Transverse colon (tissue), 4 donors: Measurements from ENCODE around the gene KIF1A.
"Not testable (repeated sequence)": the region's sequence is repeated elsewhere in the genome, so short reads cannot be mapped to it uniquely, and the experiment has no call there.

Experiments
- EP300 ChIP-seq: sonication (generic); formaldehyde crosslinking; IDR thresholded peaks from one replicate; pipeline ENCODE4 v1.6.1; 2017; ENCODE audit warnings: antibody characterized with exemption, low read depth
- POLR2A ChIP-seq: fragments of 450-650 bp; IDR thresholded peaks from one replicate; pipeline ENCODE4 v1.6.1; 2016; ENCODE audit warnings: antibody characterized with exemption, mild to moderate bottlenecking, moderate library complexity
- POLR2AphosphoS5 ChIP-seq, 3 donors: sonication (generic); formaldehyde crosslinking; IDR thresholded peaks; one replicate each; pipeline ENCODE4 v1.6.1; 2016; ENCODE audit warnings: antibody characterized with exemption in 3 of 3
- TF ChIP-seq, protein P1 (sequence below), 5 experiments: fragments of 200-600 bp in 3 of 5; fragments of 450-650 bp in 2 of 5; sonication (generic) in 3 of 5; IDR thresholded peaks; 1 replicate in 2 of 5; 2 replicates in 3 of 5; pipeline ENCODE4 v1.5.1; 2016 to 2017; ENCODE audit warnings: antibody characterized with exemption in 5 of 5, inconsistent platforms in 3 of 5, mild to moderate bottlenecking in 2 of 5, moderate library complexity in 1 of 5

DNA sequence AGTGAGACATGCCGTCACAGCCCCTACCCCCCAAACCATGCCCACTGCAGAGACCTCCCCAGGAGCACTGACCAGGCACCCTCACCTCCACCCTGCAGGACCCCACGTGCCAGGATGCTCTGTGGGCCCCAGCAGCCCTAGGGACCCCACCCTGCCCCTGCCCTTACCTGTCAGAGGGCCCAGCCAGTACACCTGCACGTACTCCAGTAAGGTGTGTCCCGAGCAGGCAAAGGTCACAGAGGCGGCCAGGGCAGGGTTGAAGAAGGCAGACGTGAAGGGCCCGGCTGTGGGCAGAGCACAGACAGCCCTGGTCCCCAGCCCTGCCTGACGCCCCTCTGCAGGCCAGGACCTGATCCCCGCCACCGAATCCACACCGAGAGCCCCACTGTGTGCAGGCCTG is 139.8 kb downstream of the KIF1A start:
- TF ChIP-seq, protein P1, sequence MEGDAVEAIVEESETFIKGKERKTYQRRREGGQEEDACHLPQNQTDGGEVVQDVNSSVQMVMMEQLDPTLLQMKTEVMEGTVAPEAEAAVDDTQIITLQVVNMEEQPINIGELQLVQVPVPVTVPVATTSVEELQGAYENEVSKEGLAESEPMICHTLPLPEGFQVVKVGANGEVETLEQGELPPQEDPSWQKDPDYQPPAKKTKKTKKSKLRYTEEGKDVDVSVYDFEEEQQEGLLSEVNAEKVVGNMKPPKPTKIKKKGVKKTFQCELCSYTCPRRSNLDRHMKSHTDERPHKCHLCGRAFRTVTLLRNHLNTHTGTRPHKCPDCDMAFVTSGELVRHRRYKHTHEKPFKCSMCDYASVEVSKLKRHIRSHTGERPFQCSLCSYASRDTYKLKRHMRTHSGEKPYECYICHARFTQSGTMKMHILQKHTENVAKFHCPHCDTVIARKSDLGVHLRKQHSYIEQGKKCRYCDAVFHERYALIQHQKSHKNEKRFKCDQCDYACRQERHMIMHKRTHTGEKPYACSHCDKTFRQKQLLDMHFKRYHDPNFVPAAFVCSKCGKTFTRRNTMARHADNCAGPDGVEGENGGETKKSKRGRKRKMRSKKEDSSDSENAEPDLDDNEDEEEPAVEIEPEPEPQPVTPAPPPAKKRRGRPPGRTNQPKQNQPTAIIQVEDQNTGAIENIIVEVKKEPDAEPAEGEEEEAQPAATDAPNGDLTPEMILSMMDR (IDR thresholded peaks at IDR 0.05), result not testable (repeated sequence)
- TF ChIP-seq POLR2A; EP300; POLR2AphosphoS5 (IDR thresholded peaks at IDR 0.05): not testable (repeated sequence)
